Prostate gland (tissue), 2 donors: Measurements from ENCODE around the gene PTPRK. TPM values are rescaled to one million over a fixed set of nuclear protein-coding genes. Genes with fewer than 3 reads are reported as not detected.

Experiments used
- DNase-seq: peaks from one replicate; pipeline ENCODE4 v3.0.0-alpha.2; 2019; ENCODE audit warnings: low spot score
- H3K27ac ChIP-seq, 2 donors: fragments of 200-600 bp; sonication (generic); 2 replicates each; pipeline ENCODE4 v1.5.1; 2017 to 2019
- H3K27me3 ChIP-seq: fragments of 200-600 bp; sonication (generic); replicated peaks from 2 replicates; pipeline ENCODE4 v1.5.1; 2019; ENCODE audit not compliant: insufficient read depth
- H3K36me3 ChIP-seq, 2 donors: fragments of 200-600 bp; sonication (generic); 1 replicate in 1 of 2; 2 replicates in 1 of 2; pipeline versions ENCODE4 v1.5.1 to v1.8.1; 2017 to 2019
- H3K4me1 ChIP-seq: fragments of 200-600 bp; sonication (generic); replicated peaks from 2 replicates; pipeline ENCODE4 v1.5.1; 2019
- H3K4me3 ChIP-seq, 2 donors: fragments of 200-600 bp; sonication (generic); 2 replicates each; pipeline ENCODE4 v1.5.1; 2017 to 2019
- H3K9me3 ChIP-seq: fragments of 200-600 bp; sonication (generic); 2 replicates; pipeline ENCODE4 v1.5.1; 2017
- POLR2A ChIP-seq: fragments of 450-650 bp; IDR thresholded peaks from one replicate; pipeline ENCODE4 v1.6.1; 2016; ENCODE audit warnings: antibody characterized with exemption, mild to moderate bottlenecking
- POLR2AphosphoS5 ChIP-seq: sonication (generic); formaldehyde crosslinking; IDR thresholded peaks from one replicate; pipeline ENCODE4 v1.6.1; 2017; ENCODE audit warnings: antibody characterized with exemption
- WGBS: methylation state at CpG from one replicate; pipeline ENCODE4 v1.1.5; 2018; 5-methylcytosine and 5-hydroxymethylcytosine counted together
- intact Hi-C: fragments of 100-400 bp; cut with DNase I; formaldehyde crosslinking; loops from one replicate; pipeline ENCODE4 v1.14.2; 2022
- total RNA-seq, 2 donors: library from RNA; depleted of rRNA; stranded (reverse); fragments of >200 nt; gene quantifications; one replicate each; pipeline ENCODE4 v1.1.0, GENCODE V29; 2016
- TF ChIP-seq, protein P1 (sequence below), 4 experiments: fragments of 200-600 bp in 2 of 4; fragments of 450-650 bp in 2 of 4; sonication (generic) in 2 of 4; IDR thresholded peaks; 1 replicate in 3 of 4; 2 replicates in 1 of 4; pipeline ENCODE4 v1.5.1; 2016 to 2019; ENCODE audit warnings: antibody characterized with exemption in 4 of 4, mild to moderate bottlenecking in 2 of 4, moderate library complexity in 2 of 4

Gene PTPRK
- total RNA-seq, 2 donors from 2014 or later: 32.0 to 64.6 TPM

DNA sequence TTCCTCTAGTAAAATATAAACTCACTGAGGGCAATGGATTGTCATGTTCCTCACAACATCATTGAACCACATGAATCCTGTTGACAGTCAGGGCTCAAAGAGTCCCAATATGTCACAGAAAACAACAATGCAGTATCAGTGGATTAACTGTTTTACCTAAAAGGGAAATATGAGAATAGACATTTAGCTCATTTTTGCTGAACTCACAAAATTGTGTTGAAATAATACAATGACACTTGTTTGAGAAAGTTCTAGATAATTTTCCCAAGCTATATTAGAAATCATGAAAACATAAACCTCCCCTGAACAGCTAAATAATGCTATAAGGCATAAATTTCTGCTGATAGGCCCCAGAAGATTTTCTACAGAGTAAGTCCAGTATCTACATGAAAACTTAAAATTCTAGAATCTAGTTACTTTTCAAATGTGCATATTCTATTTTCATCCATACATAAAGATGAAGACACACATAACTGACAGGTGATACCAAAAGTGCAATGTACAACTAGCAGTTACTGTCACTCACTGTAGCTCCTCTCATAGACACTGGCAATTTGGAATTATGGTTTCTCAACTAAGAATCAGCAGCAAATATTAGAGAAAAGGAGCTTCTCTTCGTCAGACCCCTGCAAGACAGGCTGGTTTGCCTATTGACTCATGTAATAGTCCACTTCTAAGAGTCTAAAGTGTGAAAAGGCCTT is 269.9 kb downstream of the PTPRK start:
- Histone ChIP-seq H3K4me1 (no peaks in the 10 kb centered on the region), H3K27me3 (no peaks in the 10 kb centered on the region), H3K4me3 (no peak overlapping the region), H3K36me3 (no peaks in the 10 kb centered on the region), H3K27ac (no peak overlapping the region), H3K9me3 (no peaks in the 10 kb centered on the region)
- no peak for DNase-seq
- TF ChIP-seq, protein P1, sequence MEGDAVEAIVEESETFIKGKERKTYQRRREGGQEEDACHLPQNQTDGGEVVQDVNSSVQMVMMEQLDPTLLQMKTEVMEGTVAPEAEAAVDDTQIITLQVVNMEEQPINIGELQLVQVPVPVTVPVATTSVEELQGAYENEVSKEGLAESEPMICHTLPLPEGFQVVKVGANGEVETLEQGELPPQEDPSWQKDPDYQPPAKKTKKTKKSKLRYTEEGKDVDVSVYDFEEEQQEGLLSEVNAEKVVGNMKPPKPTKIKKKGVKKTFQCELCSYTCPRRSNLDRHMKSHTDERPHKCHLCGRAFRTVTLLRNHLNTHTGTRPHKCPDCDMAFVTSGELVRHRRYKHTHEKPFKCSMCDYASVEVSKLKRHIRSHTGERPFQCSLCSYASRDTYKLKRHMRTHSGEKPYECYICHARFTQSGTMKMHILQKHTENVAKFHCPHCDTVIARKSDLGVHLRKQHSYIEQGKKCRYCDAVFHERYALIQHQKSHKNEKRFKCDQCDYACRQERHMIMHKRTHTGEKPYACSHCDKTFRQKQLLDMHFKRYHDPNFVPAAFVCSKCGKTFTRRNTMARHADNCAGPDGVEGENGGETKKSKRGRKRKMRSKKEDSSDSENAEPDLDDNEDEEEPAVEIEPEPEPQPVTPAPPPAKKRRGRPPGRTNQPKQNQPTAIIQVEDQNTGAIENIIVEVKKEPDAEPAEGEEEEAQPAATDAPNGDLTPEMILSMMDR (IDR thresholded peaks at IDR 0.05): no peak
- no peak for TF ChIP-seq POLR2A
- WGBS: 88% methylated on average over 1 of the region's 1 CpG
- intact Hi-C loops: no loop called here

DNA sequence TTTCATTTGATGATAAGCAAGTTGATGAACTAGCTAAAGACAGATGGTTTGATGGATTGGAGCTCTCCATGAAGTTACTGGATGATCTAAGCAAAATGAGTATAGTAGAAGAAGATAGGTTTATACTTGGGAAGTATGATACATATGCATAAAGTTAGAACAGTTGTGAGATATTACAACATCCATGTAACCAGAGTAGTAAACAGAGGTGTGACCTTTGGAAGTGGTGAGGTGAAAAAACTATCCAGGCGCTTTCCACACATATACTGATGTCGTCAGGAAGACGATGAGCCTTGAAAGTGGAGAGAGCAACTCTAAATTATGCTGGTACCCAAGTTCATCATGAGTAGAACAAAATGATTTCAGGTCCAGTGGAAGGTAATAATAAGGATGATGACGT is 271.0 kb downstream of the PTPRK start:
- no peak for DNase-seq
- no peaks in the 10 kb centered on the region for H3K4me1 ChIP-seq
- WGBS: 100% methylated on average over 4 of the region's 4 CpGs
- intact Hi-C loops: no loop called here
- H3K36me3 ChIP-seq: no peaks in the 10 kb centered on the region
- no peak overlapping the region for H3K4me3 ChIP-seq
- H3K9me3 ChIP-seq: no peaks in the 10 kb centered on the region
- TF ChIP-seq POLR2AphosphoS5 (no peak), POLR2A (no peak)
- TF ChIP-seq, protein P1 (IDR thresholded peaks at IDR 0.05): no peak
- H3K27ac ChIP-seq: no peak overlapping the region
- H3K27me3 ChIP-seq: no peaks in the 10 kb centered on the region

DNA sequence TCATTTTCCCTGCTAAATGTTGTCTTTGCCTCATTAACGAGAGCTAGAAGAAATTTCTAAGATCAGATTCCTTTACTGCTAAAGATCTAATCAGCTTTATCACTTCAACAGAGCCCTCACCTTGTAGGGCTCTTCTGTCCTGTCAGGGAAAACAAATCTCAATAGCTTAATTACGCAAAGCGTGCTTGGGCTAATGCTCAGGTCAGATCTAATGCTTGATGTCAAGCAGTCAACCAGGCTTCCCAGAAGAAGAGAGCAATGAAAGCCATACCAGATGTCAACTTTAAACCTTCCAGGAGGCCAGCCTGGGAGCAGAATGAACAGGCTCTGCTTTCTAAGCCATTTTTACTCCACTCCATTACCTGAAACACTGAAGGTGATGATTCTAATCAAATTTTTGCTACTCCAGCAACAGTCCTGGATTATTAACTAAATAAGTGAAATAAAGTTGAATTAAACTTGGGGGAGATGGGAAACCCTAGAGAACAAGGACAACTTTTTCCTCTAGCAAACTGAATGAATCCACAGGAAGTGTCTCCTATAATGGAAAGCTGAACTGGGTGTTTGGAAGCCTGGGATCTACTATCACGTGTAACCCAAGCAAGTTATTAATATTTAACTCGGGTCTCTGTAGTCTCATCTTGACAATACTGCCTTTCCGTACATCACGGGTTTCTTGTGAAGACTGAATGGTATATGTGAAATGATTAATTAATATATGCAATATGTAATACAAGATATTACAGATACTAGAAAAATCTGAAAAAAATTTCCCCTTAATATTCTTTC is 273.7 kb downstream of the PTPRK start:
- Histone ChIP-seq H3K36me3 (no peaks in the 10 kb centered on the region), H3K4me3 (no peak overlapping the region), H3K27me3 (no peaks in the 10 kb centered on the region), H3K9me3 (no peaks in the 10 kb centered on the region), H3K27ac (no peak overlapping the region), H3K4me1 (no peaks in the 10 kb centered on the region)
- no peak for DNase-seq
- intact Hi-C loops: no loop called here
- TF ChIP-seq POLR2A (no peak), POLR2AphosphoS5 (no peak)
- TF ChIP-seq, protein P1 (IDR thresholded peaks at IDR 0.05): no peak
- 91% methylated on average over 7 of the region's 7 CpGs for WGBS

DNA sequence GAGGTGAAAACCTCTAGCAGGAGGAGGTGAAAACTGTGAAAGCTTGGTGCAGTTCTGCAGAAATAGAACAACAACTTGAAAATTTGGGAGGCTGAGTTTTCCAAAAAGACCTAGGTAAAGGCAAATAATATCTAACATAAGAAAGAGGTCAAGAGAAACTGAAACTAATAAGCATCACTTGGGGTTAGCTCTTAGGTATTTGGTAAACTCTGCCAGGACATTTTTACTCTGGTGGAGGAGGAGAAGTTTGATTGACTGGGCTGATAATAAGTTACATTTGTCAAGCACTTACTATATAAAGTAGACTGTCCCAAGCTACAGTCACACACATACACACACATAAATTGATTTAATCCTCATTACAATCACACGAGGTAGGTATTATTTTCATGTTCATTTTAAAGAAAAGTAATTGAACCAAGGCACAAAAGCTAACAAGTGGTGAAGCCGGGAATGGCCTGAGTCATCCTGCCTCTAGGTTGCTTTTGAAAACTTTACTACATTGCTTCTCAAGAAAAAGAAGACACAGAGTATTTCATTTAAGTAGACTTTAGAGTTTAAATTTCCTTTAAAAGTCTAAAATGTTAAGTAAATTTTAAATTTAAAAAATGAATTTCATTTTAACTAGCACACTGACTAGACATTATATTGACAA is 275.5 kb downstream of the PTPRK start:
- H3K36me3 ChIP-seq: no peaks in the 10 kb centered on the region
- H3K4me3 ChIP-seq: no peak overlapping the region
- H3K9me3 ChIP-seq: no peaks in the 10 kb centered on the region
- WGBS: 92% methylated on average over 2 of the region's 2 CpGs
- no peaks in the 10 kb centered on the region for H3K27me3 ChIP-seq
- H3K27ac ChIP-seq: no peak overlapping the region
- TF ChIP-seq POLR2A: no peak
- TF ChIP-seq POLR2AphosphoS5: no peak
- TF ChIP-seq, protein P1 (IDR thresholded peaks at IDR 0.05): no peak
- intact Hi-C loops: no loop called here
- no peaks in the 10 kb centered on the region for H3K4me1 ChIP-seq
- DNase-seq: no peak
